ENCODE results near the gene BANP. TPM values are rescaled to one million over a fixed set of nuclear protein-coding genes. Genes with fewer than 3 reads are reported as not detected.
"Not testable (repeated sequence)": the region's sequence is repeated elsewhere in the genome, so short reads cannot be mapped to it uniquely, and the experiment has no call there.

Gene BANP
- total RNA-seq, 2 donors from 2014 or later, result 35.8 to 39.8 TPM

DNA sequence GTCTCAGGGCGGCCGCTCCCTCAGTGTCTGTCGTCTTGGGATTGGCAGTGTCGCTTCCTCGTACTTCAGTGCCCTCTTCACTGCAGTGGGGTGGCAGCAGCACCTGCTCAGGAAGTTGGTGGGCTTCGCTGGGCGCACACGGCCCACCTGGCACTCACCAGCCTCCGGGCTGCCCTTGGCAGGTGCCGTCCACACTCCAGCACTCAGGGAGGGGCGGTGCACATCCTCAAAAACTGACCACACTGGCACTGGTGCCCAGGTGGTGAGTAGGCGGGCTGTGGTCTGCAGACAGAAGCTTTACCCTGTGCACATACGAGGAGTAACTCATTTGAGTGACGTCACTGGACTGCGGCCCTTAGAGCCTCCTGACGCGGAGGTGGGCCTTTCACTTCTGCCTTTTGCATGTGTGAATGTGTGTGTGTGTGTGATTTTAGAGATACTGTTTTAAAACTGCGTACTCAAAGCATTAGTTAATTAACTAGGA, 94.6 kb downstream of the BANP start:
- H3K9me3 Mint-ChIP-seq, result no peaks in the 10 kb centered on the region
- H3K4me1 Mint-ChIP-seq (ENCODE audit: low read depth), result no peaks in the 10 kb centered on the region
- H3K36me3 Mint-ChIP-seq (ENCODE audit: insufficient read depth in 2 of 2), result peaks cover 0 to 8% of the 10 kb centered on the region in 2 donors
- no peak overlapping the region for H3K27ac Mint-ChIP-seq
- DNase-seq (no peak), ATAC-seq (replicated peaks in 1 of 2) (no peak)
- no peak overlapping the region for H3K4me3 Mint-ChIP-seq
- no peaks in the 10 kb centered on the region for H3K27me3 Mint-ChIP-seq (ENCODE audit: low read depth)

DNA sequence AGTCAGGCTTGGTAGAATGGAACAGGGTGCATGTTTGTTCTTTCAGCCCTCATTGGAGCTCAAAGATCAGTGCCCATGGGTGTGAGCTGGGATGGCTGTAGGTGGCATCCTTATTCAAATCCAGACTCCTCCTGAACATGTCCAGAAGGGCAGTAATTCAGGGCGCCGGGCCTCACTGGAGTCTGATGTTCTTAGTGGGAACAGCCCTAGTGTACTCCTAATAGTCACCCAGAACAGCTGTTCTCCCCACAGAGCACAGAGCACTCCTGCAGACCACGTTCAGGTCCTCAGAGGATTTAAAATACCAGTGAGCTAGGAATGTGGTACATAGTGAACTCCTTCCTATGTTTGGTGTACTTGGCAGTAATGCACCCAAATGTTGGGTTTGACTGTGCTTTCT, 96.2 kb downstream of the BANP start:
- no peaks in the 10 kb centered on the region for H3K9me3 Mint-ChIP-seq

DNA sequence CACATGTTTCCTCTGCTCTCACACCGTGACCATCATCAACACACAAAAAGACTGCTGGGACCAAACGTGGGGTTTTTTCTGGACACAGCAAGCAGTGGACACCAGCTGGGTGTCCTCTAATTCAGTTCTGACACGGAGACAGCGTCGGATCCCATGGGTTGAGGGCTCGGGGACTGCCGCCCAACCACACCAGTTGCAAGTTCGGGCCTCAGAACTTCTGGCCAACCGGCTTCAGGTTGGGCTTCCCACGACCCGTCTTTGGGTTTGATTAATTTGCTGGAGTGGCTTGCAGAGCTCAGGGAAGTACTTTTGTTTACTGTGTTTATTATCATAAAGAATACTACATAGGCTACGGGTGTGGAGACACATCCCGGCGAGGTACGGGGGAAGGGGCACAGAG, 97.8 kb downstream of the BANP start:
- peaks cover 0 to 8% of the 10 kb centered on the region in 2 donors for H3K36me3 Mint-ChIP-seq (ENCODE audit: insufficient read depth in 2 of 2)
- H3K9me3 Mint-ChIP-seq, result no peaks in the 10 kb centered on the region
- no peak overlapping the region for H3K4me3 Mint-ChIP-seq
- no peaks in the 10 kb centered on the region for H3K4me1 Mint-ChIP-seq (ENCODE audit: low read depth)
- ATAC-seq (replicated peaks in 1 of 2) (no peak), DNase-seq (no peak)
- no peaks in the 10 kb centered on the region for H3K27me3 Mint-ChIP-seq (ENCODE audit: low read depth)
- H3K27ac Mint-ChIP-seq, result no peak overlapping the region

More for the DNA sequence above, 96.2 kb downstream of the BANP start:
- DNase-seq (no peak), ATAC-seq (replicated peaks in 1 of 2) (no peak)
- peaks cover 0 to 8% of the 10 kb centered on the region in 2 donors for H3K36me3 Mint-ChIP-seq (ENCODE audit: insufficient read depth in 2 of 2)
- H3K4me3 Mint-ChIP-seq, result no peak overlapping the region
- no peaks in the 10 kb centered on the region for H3K4me1 Mint-ChIP-seq (ENCODE audit: low read depth)
- H3K27me3 Mint-ChIP-seq (ENCODE audit: low read depth), result no peaks in the 10 kb centered on the region
- no peak overlapping the region for H3K27ac Mint-ChIP-seq

DNA sequence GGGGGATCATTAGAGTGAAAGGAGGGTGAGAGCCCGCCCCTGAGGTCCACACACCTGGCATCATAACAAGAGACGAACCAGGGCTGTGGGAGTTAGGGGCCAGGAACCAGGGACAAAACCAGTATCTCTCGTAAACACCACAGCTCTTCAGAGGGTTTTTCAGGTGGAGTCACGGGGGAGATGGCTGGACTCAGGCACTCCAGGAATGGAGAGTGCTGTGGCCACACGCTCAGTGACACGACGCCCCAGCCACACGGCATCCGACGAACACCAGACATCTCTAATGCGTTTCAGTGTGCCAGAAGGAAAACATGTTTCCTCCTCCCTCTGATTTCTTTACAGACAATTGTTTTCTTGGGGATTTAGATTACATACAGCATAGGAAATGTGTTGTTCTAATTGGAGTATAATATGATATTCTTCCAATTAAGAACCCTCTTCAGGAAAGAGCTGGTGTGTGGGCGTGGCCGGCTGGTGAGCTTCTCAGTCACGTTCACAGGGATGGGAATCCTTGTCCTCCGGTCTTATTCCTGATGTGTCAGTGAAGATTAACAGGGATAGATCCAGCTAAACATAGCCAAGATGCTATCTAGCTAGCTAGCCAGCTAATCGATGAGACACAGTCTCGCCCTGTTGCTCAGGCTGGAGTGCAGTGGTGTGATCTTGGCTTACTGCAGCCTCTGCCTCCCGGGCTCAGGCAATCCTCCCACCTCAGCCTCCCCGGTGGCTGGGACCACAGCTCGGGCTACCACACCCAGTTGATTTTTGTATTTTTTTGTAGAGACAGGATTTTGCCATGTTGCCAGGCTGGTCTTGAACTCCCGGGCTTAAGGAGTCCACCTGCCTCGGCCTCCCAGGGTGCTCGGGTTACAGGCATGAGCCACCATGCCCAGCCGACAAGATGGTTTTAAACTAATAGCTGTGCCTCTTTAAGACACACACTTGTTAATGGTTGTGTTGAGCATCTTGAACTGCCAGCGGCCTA, 98.6 kb downstream of the BANP start:
- no peaks in the 10 kb centered on the region for H3K27me3 Mint-ChIP-seq (ENCODE audit: low read depth)
- no peak overlapping the region for H3K27ac Mint-ChIP-seq
- no peak for ATAC-seq (replicated peaks in 1 of 2)
- no peaks in the 10 kb centered on the region for H3K9me3 Mint-ChIP-seq
- H3K36me3 Mint-ChIP-seq (ENCODE audit: insufficient read depth in 2 of 2), result peaks cover 0 to 8% of the 10 kb centered on the region in 2 donors
- H3K4me3 Mint-ChIP-seq, result no peak overlapping the region
- DNase-seq, result no peak
- H3K4me1 Mint-ChIP-seq (ENCODE audit: low read depth), result no peaks in the 10 kb centered on the region

DNA sequence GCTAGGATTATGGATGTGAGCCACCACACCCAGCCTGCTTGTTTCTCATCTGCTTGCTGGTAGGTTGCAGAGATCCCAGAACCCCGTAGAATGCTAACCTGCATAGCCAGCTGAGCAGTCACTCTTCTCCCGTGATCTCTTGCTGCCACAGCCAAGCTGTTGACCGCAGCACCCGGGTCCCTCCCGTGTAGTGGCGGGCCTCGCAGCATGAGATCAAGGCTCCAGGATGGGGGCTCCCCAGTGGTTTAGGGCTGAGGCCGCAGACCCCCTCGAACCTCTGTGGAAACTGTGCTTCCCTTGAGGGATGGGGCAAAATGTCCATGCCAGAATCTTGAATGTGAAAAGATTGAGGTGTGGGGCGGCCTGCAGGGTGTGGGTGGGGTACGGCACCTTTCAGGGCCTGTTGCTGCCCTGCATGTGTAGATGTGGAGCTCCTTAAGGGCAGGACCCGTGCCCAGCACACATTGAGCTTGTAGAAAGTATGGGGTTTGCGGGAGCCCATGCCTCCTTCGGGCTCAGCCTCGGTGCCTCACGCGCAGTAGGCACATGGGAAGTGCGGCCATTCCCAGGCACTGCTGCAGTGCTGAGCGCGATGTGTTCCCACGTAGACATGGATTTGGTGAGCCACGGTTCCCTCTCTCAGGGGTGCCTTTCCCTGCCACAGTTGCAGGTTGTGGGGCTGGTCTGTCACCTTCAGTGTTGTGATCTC, 99.9 kb downstream of the BANP start:
- Mint-ChIP-seq H3K27ac (no peak overlapping the region), H3K27me3 (ENCODE audit: low read depth) (no peaks in the 10 kb centered on the region), H3K4me1 (ENCODE audit: low read depth) (no peaks in the 10 kb centered on the region), H3K4me3 (no peak overlapping the region), H3K9me3 (no peaks in the 10 kb centered on the region), H3K36me3 (ENCODE audit: insufficient read depth in 2 of 2) (peaks cover 0 to 8% of the 10 kb centered on the region in 2 donors)
- ATAC-seq (replicated peaks in 1 of 2) (no peak), DNase-seq (no peak)

DNA sequence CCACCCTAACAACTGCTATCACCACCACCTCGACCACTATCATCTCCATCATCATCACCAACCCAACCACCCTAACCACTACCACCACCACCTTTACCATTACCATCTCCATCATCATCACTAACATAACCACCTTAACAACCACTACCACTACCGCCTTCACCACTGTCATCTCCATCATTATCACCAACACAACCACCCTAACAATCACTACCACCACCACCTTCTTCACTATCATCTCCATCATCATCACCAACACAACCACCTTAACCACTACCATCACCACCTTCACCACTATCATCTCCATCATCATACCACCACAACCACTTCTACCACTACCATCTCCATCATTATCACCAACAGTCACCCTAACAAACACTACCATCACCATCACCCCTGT, 101.4 kb downstream of the BANP start:
- H3K36me3 Mint-ChIP-seq (ENCODE audit: insufficient read depth in 2 of 2), result peaks cover 0 to 8% of the 10 kb centered on the region in 2 donors

DNA sequence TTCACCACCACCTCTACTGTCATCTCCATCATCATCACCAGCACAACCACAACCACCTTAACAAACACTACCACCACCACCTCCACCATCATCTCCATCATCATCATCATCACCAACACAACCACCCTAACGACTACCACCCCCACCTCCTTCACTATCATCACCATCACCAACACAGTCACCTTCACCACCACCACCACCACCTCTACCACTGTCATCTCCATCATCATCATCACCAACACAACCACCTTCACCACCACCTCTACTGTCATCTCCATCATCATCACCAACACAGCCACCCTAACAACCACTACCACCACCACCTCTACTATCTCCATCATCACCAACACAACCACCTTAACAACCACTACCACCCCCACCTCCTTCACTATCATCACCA, 102.2 kb downstream of the BANP start:
- H3K36me3 Mint-ChIP-seq (ENCODE audit: insufficient read depth in 2 of 2); ATAC-seq (replicated peaks in 1 of 2); H3K4me3 Mint-ChIP-seq; H3K27me3 Mint-ChIP-seq (ENCODE audit: low read depth); H3K9me3 Mint-ChIP-seq; DNase-seq; H3K27ac Mint-ChIP-seq; H3K4me1 Mint-ChIP-seq (ENCODE audit: low read depth): not testable (repeated sequence)

More for the DNA sequence above, 101.4 kb downstream of the BANP start:
- Mint-ChIP-seq H3K4me1 (ENCODE audit: low read depth) (no peaks in the 10 kb centered on the region), H3K9me3 (no peaks in the 10 kb centered on the region), H3K27ac (no peak overlapping the region), H3K4me3 (no peak overlapping the region), H3K27me3 (ENCODE audit: low read depth) (no peaks in the 10 kb centered on the region)
- no peak for ATAC-seq (replicated peaks in 1 of 2)
- no peak for DNase-seq

DNA sequence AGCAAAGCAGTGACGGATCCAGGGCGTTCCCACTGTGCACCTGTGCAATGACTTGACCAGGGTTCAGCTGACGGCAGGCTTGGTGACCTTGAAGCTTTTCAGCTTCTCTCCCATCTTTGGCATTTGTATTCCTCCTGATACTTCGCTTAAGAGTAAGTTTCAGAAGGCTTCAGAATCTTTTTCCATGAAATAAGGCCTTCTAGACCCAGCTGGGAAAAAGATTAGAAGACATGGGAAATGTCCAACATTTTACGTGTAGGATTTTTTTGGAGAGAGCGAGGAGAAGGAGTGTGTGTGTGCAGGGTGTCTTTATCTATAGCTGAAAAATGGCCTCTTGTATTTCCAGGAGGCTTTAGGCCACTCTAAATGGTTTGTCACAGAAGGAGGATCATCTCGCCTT, 104.1 kb downstream of the BANP start:
- Mint-ChIP-seq H3K36me3 (ENCODE audit: insufficient read depth in 2 of 2) (no peaks in the 10 kb centered on the region), H3K4me3 (no peak overlapping the region), H3K9me3 (no peaks in the 10 kb centered on the region), H3K27me3 (ENCODE audit: low read depth) (no peaks in the 10 kb centered on the region), H3K27ac (no peak overlapping the region), H3K4me1 (ENCODE audit: low read depth) (no peaks in the 10 kb centered on the region)
- DNase-seq, result no peak
- no peak for ATAC-seq (replicated peaks in 1 of 2)

DNA sequence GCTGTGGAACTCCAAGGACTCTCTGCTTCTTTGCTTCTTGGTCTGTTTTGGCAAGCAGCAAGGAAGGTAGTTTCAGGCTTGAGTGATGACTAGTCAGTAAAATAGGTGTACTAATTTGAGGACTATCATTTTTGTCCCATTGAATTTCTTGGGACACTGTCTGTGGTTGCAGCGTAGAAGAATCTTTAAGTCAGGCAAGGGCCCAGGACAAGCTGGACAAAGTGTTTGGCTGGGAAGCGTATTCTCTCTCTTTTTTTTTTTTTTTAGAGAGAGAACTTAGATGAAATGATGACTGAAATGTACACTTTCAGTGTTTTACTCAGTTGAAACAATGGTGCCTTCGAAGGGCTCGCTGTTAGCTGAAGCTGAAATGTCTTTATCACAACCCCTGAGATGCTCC, 105.0 kb downstream of the BANP start:
- H3K4me1 Mint-ChIP-seq (ENCODE audit: low read depth), result no peaks in the 10 kb centered on the region
- no peaks in the 10 kb centered on the region for H3K27me3 Mint-ChIP-seq (ENCODE audit: low read depth)
- no peak for ATAC-seq (replicated peaks in 1 of 2)
- no peaks in the 10 kb centered on the region for H3K9me3 Mint-ChIP-seq
- H3K36me3 Mint-ChIP-seq (ENCODE audit: insufficient read depth in 2 of 2), result no peaks in the 10 kb centered on the region
- H3K27ac Mint-ChIP-seq, result no peak overlapping the region
- no peak overlapping the region for H3K4me3 Mint-ChIP-seq
- no peak for DNase-seq

DNA sequence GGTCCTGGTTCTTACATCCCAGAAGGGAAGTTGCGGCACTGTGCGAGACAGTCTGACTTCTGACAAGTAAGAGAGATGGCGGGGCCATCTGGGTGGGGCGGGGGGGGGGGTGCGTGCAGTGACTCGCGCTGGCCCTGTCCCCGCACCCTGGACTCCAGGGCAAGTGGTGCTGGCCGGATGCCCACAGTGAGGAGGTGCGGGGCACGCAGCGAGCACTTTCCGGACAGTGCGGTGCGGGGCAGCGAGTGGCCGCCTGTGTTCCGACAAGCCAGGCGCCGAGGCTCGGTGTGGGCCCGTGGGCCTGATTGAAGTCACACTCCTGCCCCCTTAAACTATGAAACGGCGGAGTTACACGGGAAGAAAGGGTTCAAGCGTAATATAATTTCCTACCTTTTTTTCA, 106.4 kb downstream of the BANP start:
- no peak overlapping the region for H3K4me3 Mint-ChIP-seq
- ATAC-seq (replicated peaks in 1 of 2) (no peak), DNase-seq (no peak)
- H3K4me1 Mint-ChIP-seq (ENCODE audit: low read depth), result no peaks in the 10 kb centered on the region
- H3K36me3 Mint-ChIP-seq (ENCODE audit: insufficient read depth in 2 of 2), result no peaks in the 10 kb centered on the region
- H3K27ac Mint-ChIP-seq, result no peak overlapping the region
- no peaks in the 10 kb centered on the region for H3K27me3 Mint-ChIP-seq (ENCODE audit: low read depth)
- no peaks in the 10 kb centered on the region for H3K9me3 Mint-ChIP-seq

DNA sequence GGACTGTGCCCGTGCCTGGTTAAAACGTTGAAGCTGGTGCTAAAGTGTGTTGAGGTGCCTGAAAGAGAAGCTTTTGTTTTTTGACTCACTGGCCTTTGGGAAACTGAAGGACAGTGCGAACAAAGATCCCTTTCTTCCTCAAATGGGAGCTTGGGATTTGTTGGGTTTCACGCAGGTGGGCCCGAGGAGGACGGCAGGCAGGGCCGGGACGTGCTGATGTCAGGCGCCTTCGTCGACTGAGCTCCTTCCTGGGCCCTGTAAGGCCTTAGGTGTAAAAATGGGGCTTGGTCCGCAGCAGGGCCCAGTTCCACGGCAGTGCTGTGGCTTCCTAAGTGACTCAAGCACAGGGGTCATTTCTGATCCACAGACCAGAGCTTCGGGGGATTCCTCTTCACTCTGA, 106.9 kb downstream of the BANP start:
- Mint-ChIP-seq H3K27ac (no peak overlapping the region), H3K4me1 (ENCODE audit: low read depth) (no peaks in the 10 kb centered on the region), H3K27me3 (ENCODE audit: low read depth) (no peaks in the 10 kb centered on the region), H3K4me3 (no peak overlapping the region), H3K9me3 (no peaks in the 10 kb centered on the region), H3K36me3 (ENCODE audit: insufficient read depth in 2 of 2) (no peaks in the 10 kb centered on the region)
- DNase-seq (no peak), ATAC-seq (replicated peaks in 1 of 2) (no peak)

DNA sequence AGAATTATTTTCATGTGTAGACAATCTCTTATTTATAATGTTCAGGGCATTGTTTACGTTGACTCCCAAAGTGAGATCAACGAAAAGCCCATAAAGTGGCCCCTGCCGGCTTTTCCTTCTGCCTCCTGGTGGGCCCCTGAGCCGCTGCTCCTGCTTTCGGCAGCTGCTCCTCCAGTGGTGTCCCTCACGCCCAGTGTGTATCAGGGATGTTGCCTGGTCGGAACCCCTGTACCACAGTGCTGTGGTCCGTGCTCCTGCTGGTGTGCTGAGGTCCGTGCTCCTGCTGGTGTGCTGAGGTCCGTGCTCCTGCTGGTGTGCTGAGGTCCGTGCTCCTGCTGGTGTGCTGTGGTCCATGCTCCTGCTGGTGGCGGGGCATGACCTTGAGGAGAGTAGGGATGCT, 107.6 kb downstream of the BANP start:
- no peak overlapping the region for H3K4me3 Mint-ChIP-seq
- H3K27ac Mint-ChIP-seq, result no peak overlapping the region

DNA sequence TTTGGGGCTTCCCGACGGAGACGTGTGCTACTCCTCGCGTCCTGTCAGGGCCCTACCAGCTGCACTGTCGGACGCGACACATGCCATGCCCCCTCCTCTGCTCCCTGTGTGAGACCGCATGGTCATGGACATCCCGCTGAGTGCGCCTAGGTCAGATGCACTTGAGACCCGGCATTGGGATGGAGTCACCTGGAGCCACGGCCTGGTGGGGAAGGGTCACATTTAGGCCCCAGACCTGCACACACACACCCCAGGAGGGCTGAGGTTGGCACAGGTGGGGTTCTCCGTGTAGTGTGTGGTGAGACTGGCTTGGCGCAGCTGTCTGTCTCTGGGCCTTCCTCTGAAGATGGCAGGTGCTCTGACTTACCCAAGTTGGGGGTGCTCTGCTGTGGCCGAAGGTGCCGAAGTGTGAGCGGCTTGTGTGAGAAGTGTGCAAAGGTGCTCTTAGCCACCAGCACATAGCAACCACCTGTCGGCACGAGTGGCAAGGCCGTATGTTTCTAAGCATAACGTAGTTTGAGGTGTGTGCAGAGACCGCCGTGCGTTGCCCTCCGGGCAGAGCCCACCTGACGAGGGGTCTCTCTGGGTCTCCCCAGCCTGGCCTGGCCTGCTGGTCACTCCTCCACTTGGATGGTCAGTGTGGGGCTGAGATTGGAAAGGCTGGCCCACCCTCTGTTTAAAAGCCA, 108.6 kb downstream of the BANP start:
- Mint-ChIP-seq H3K36me3 (ENCODE audit: insufficient read depth in 2 of 2) (no peaks in the 10 kb centered on the region), H3K27ac (no peak overlapping the region), H3K4me3 (no peak overlapping the region), H3K4me1 (ENCODE audit: low read depth) (no peaks in the 10 kb centered on the region), H3K27me3 (ENCODE audit: low read depth) (no peaks in the 10 kb centered on the region), H3K9me3 (no peaks in the 10 kb centered on the region)
- ATAC-seq (replicated peaks in 1 of 2) (no peak), DNase-seq (no peak)

More for the DNA sequence above, 107.6 kb downstream of the BANP start:
- H3K36me3 Mint-ChIP-seq (ENCODE audit: insufficient read depth in 2 of 2), result no peaks in the 10 kb centered on the region
- ATAC-seq (replicated peaks in 1 of 2), result no peak
- no peaks in the 10 kb centered on the region for H3K9me3 Mint-ChIP-seq
- no peaks in the 10 kb centered on the region for H3K27me3 Mint-ChIP-seq (ENCODE audit: low read depth)
- H3K4me1 Mint-ChIP-seq (ENCODE audit: low read depth), result no peaks in the 10 kb centered on the region
- DNase-seq, result no peak
